H9 (cell line): Measurements from ENCODE around the gene PLXNA1. TPM values are rescaled to one million over a fixed set of nuclear protein-coding genes. Genes with fewer than 3 reads are reported as not detected.

ENCODE experiments used
- DNase-seq: peaks from one replicate; pipeline ENCODE4 v3.0.0-alpha.2; 2017
- H2AFZ ChIP-seq: one replicate; pipeline ENCODE4 v1.6.1; 2013; ENCODE audit warnings: mild to moderate bottlenecking, low read length, control low read depth, moderate library complexity
- H2AK5ac ChIP-seq: 2 replicates; pipeline ENCODE4 v1.6.1; 2013; ENCODE audit warnings: low read length, control low read depth, mixed read lengths; ENCODE audit not compliant: insufficient read length
- H2BK120ac ChIP-seq: one replicate; pipeline ENCODE4 v1.6.1; 2013; ENCODE audit warnings: low read depth, mild to moderate bottlenecking, low read length, control low read depth, inconsistent platforms; ENCODE audit not compliant: poor library complexity, severe bottlenecking
- H2BK12ac ChIP-seq: 2 replicates; pipeline ENCODE4 v1.6.1; 2013; ENCODE audit warnings: low read length, control low read depth, mixed read lengths, low read depth; ENCODE audit not compliant: insufficient read length
- H2BK15ac ChIP-seq: 2 replicates; pipeline ENCODE4 v1.6.1; 2013; ENCODE audit warnings: low read depth, low read length, control low read depth
- H2BK20ac ChIP-seq: one replicate; pipeline ENCODE4 v1.6.1; 2013; ENCODE audit warnings: low read depth, mild to moderate bottlenecking, low read length, control low read depth, inconsistent platforms; ENCODE audit not compliant: poor library complexity, severe bottlenecking
- H2BK5ac ChIP-seq: 2 replicates; pipeline ENCODE4 v1.6.1; 2013; ENCODE audit warnings: low read length, control low read depth, mixed read lengths; ENCODE audit not compliant: insufficient read length
- H3K14ac ChIP-seq: 2 replicates; pipeline ENCODE4 v1.6.1; 2013; ENCODE audit warnings: low read length, control low read depth; ENCODE audit not compliant: insufficient read depth
- H3K18ac ChIP-seq: 2 replicates; pipeline ENCODE4 v1.6.1; 2013; ENCODE audit warnings: low read depth, mild to moderate bottlenecking, mixed read lengths, low read length, control low read depth; ENCODE audit not compliant: insufficient read length
- H3K23ac ChIP-seq: 2 replicates; pipeline ENCODE4 v1.6.1; 2013; ENCODE audit warnings: low read length, control low read depth, mixed read lengths, low read depth; ENCODE audit not compliant: insufficient read length
- H3K23me2 ChIP-seq: 2 replicates; pipeline ENCODE4 v1.6.1; 2013; ENCODE audit warnings: low read depth, mild to moderate bottlenecking, mixed read lengths, low read length, control low read depth; ENCODE audit not compliant: insufficient read length, poor library complexity, severe bottlenecking
- H3K27ac ChIP-seq: 2 replicates; pipeline ENCODE4 v1.5.1; 2013; ENCODE audit warnings: low read length, control low read depth, mixed read lengths, low read depth; ENCODE audit not compliant: insufficient read length
- H3K27me3 ChIP-seq: 2 replicates; pipeline ENCODE4 v1.6.1; 2013; ENCODE audit warnings: low read length, control low read depth, inconsistent platforms; ENCODE audit not compliant: insufficient read depth
- H3K4ac ChIP-seq: 2 replicates; pipeline ENCODE4 v1.6.1; 2013; ENCODE audit warnings: low read depth, mild to moderate bottlenecking, control low read depth, inconsistent platforms, low read length, moderate library complexity
- H3K4me1 ChIP-seq: 2 replicates; pipeline ENCODE4 v1.6.1; 2013; ENCODE audit warnings: low read length, control low read depth, inconsistent platforms; ENCODE audit not compliant: insufficient read depth
- H3K4me2 ChIP-seq: 2 replicates; pipeline ENCODE4 v1.6.1; 2013; ENCODE audit warnings: low read length, control low read depth, mixed read lengths; ENCODE audit not compliant: insufficient read length, insufficient read depth
- H3K56ac ChIP-seq: 2 replicates; pipeline ENCODE4 v1.6.1; 2013; ENCODE audit warnings: low read depth, mild to moderate bottlenecking, mixed read lengths, low read length, control low read depth; ENCODE audit not compliant: insufficient read length
- H3K79me1 ChIP-seq: 2 replicates; pipeline ENCODE4 v1.6.1; 2013; ENCODE audit warnings: low read depth, mild to moderate bottlenecking, moderate library complexity, low read length, control low read depth, inconsistent platforms; ENCODE audit not compliant: insufficient read depth, poor library complexity, severe bottlenecking
- H3K79me2 ChIP-seq: 2 replicates; pipeline ENCODE4 v1.6.1; 2013; ENCODE audit warnings: low read length, control low read depth, inconsistent platforms; ENCODE audit not compliant: insufficient read depth
- H3K9ac ChIP-seq: 2 replicates; pipeline ENCODE4 v1.6.1; 2013; ENCODE audit warnings: low read length, control low read depth, mixed read lengths; ENCODE audit not compliant: insufficient read length; ENCODE audit errors: extremely low read depth
- H3K9me3 ChIP-seq: one replicate; pipeline ENCODE4 v1.6.1; 2013; ENCODE audit warnings: low read depth, low read length, inconsistent platforms; ENCODE audit not compliant: control insufficient read depth
- H3T11ph ChIP-seq: one replicate; pipeline ENCODE4 v1.6.1; 2013; ENCODE audit warnings: mild to moderate bottlenecking, low read length, control low read depth, inconsistent platforms
- H4K20me1 ChIP-seq: one replicate; pipeline ENCODE4 v1.6.1; 2013; ENCODE audit not compliant: control insufficient read depth, insufficient read length, insufficient read depth
- H4K5ac ChIP-seq: 2 replicates; pipeline ENCODE4 v1.6.1; 2013; ENCODE audit warnings: low read depth, mild to moderate bottlenecking, mixed read lengths, low read length, control low read depth; ENCODE audit not compliant: insufficient read length
- H4K8ac ChIP-seq: replicated peaks from 2 replicates; pipeline ENCODE4 v1.6.1; 2013; ENCODE audit warnings: low read length, control low read depth, mixed read lengths, low read depth; ENCODE audit not compliant: insufficient read length
- H4K91ac ChIP-seq: 2 replicates; pipeline ENCODE4 v1.6.1; 2013; ENCODE audit warnings: low read depth, mild to moderate bottlenecking, moderate library complexity, mixed read lengths, low read length, control low read depth; ENCODE audit not compliant: insufficient read length
- H3K27ac Mint-ChIP-seq, 3 experiments: 2 replicates in 2 of 3; 3 replicates in 1 of 3; pipeline ENCODE4 v1.8.0; 2020 to 2021; ENCODE audit warnings: mixed read lengths in 3 of 3, mild to moderate bottlenecking in 1 of 3, moderate library complexity in 1 of 3
- H3K27me3 Mint-ChIP-seq: 2 replicates; pipeline ENCODE4 v1.8.0; 2021; ENCODE audit warnings: low read depth, mild to moderate bottlenecking, moderate library complexity, mixed read lengths
- H3K36me3 Mint-ChIP-seq, 3 experiments: 2 replicates in 2 of 3; 3 replicates in 1 of 3; pipeline ENCODE4 v1.8.0; 2020 to 2021; ENCODE audit warnings: low read depth in 3 of 3, mixed read lengths in 3 of 3; ENCODE audit not compliant: insufficient read depth in 1 of 3
- H3K4me1 Mint-ChIP-seq, 2 experiments: 2 replicates each; pipeline ENCODE4 v1.8.0; 2020; ENCODE audit warnings: mixed read lengths in 2 of 2
- H3K4me3 Mint-ChIP-seq, 2 experiments: 2 replicates in 1 of 2; 3 replicates in 1 of 2; pipeline ENCODE4 v1.8.0; 2020 to 2021; ENCODE audit warnings: mild to moderate bottlenecking in 2 of 2, mixed read lengths in 2 of 2, moderate library complexity in 1 of 2
- H3K9me3 Mint-ChIP-seq, 2 experiments: 2 replicates in 1 of 2; 3 replicates in 1 of 2; pipeline ENCODE4 v1.8.0; 2020; ENCODE audit warnings: mild to moderate bottlenecking in 2 of 2, mixed read lengths in 2 of 2, moderate library complexity in 1 of 2
- WGBS: extraction: QIAGEN DNeasy Blood & Tissue Kit; methylation state at CpG from one replicate; pipeline ENCODE4 v1.1.7; 2013; ENCODE audit warnings: missing lambda C conversion rate, low lambda C conversion rate, mixed read lengths; ENCODE audit not compliant: insufficient read length; ENCODE audit errors: extremely low coverage; 5-methylcytosine and 5-hydroxymethylcytosine counted together
- total RNA-seq: library from RNA; stranded (reverse); gene quantifications from 2 replicates; pipeline ENCODE4 v1.2.1, GENCODE V29; 2021
- TF ChIP-seq, protein P1 (sequence below): fragments of 200-600 bp; sonication (generic); conservative IDR thresholded peaks from 3 replicates; pipeline ENCODE4 v1.8.0; 2021; ENCODE audit warnings: antibody characterized with exemption, mild to moderate bottlenecking

The PLXNA1 gene
- total RNA-seq, 1 experiment from 2014 or later = 42.1 TPM

DNA sequence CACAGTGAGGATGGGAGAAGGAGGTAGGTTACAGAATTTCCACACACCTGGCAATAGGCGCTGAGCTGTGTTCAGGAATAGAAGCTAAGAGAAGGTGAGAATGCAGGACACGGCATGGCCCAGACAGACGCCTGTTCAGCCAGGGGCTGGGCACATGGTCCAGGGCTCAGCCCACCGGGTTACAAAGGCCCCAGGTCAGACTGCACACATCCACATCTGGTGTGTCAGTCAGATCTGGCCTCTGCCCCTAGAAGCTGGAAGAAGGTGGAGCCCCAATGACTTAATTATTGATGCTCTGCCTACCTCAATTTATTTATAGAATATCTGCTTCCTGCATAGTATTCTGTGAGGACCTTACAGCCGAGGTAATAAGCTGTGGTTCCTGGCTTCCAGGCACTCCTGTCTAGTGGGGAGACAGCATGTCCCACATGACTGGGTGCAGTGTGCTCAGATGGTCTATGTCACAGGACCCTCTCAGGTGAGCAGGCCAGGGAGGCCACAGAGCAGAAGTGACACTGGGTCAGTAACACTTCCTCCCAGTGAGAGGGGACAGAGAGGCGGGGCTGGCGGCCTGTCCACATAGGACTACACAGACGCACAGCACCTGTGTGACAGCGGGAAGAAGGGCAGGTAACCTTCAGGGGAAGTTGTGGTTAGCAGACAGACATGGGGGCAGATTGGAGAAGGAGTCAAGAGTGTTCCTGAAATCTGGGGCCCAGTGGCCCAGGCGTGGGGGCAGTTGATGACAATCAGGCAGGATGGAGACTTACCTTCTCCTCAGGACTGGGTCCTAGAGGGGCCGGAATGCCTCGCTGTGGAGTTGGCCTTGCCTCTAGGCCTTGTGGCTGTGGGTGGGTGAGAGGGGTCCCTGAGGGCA is 38.6 kb upstream of the PLXNA1 start:
- Histone ChIP-seq H3T11ph (no peak overlapping the region), H2AFZ (no peak overlapping the region), H3K79me1 (no peaks in the 10 kb centered on the region), H3K18ac (no peak overlapping the region), H3K14ac (no peak overlapping the region; the same call in 1 of the 2 replicates), H3K4ac (no peak overlapping the region), H4K20me1 (no peaks in the 10 kb centered on the region), H4K91ac (no peak overlapping the region), H2AK5ac (no peak overlapping the region), H4K8ac (no peak overlapping the region), H3K27me3 (no peaks in the 10 kb centered on the region), H3K23ac (no peak overlapping the region), H3K9me3 (no peaks in the 10 kb centered on the region), H2BK20ac (no peak overlapping the region), H3K9ac (no peak overlapping the region), H3K27ac (no peak overlapping the region), H2BK15ac (no peak overlapping the region), H3K4me2 (no peak overlapping the region), H4K5ac (no peak overlapping the region), H3K56ac (no peak overlapping the region), H2BK12ac (no peak overlapping the region), H3K23me2 (no peaks in the 10 kb centered on the region), H3K4me1 (no peaks in the 10 kb centered on the region), H3K79me2 (no peaks in the 10 kb centered on the region), H2BK120ac (no peak overlapping the region), H2BK5ac (no peak overlapping the region)
- no peaks in the 10 kb centered on the region for H3K27me3 Mint-ChIP-seq
- DNase-seq = no peak
- no CpG with 5 or more reads among the region's 12 CpGs for WGBS
- H3K9me3 Mint-ChIP-seq = no peaks in the 10 kb centered on the region
- TF ChIP-seq, protein P1, sequence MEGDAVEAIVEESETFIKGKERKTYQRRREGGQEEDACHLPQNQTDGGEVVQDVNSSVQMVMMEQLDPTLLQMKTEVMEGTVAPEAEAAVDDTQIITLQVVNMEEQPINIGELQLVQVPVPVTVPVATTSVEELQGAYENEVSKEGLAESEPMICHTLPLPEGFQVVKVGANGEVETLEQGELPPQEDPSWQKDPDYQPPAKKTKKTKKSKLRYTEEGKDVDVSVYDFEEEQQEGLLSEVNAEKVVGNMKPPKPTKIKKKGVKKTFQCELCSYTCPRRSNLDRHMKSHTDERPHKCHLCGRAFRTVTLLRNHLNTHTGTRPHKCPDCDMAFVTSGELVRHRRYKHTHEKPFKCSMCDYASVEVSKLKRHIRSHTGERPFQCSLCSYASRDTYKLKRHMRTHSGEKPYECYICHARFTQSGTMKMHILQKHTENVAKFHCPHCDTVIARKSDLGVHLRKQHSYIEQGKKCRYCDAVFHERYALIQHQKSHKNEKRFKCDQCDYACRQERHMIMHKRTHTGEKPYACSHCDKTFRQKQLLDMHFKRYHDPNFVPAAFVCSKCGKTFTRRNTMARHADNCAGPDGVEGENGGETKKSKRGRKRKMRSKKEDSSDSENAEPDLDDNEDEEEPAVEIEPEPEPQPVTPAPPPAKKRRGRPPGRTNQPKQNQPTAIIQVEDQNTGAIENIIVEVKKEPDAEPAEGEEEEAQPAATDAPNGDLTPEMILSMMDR = no peak
- H3K4me3 Mint-ChIP-seq = no peak overlapping the region
- peak overlapping the region in 2 of 3 experiments; percentile 10 to 85; a peak in 3 of 7 replicates for H3K27ac Mint-ChIP-seq
- H3K36me3 Mint-ChIP-seq = no peaks in the 10 kb centered on the region; a peak in 2 of 7 replicates
- peaks cover 0 to 12% of the 10 kb centered on the region in 2 experiments; a peak in 2 of 4 replicates for H3K4me1 Mint-ChIP-seq
